MM.1S (cell line): Measurements from ENCODE around the gene PRKAG2.

Source experiments
- DNase-seq: peaks from one replicate; pipeline ENCODE4 v3.0.0-alpha.2; 2015
- H2AFZ ChIP-seq: fragments of 300-600 bp; sonication (generic); 2 replicates; pipeline ENCODE4 v1.6.0; 2016; ENCODE audit warnings: antibody characterized with exemption, low read length
- H3F3A ChIP-seq: fragments of 300-600 bp; sonication (generic); 2 replicates; pipeline ENCODE4 v1.6.1; 2016; ENCODE audit warnings: mild to moderate bottlenecking, antibody characterized with exemption, low read length, moderate library complexity, mixed read lengths; ENCODE audit not compliant: insufficient read depth
- H3K27ac ChIP-seq: fragments of 300-600 bp; sonication (generic); 2 replicates; pipeline ENCODE4 v1.5.1; 2016; ENCODE audit warnings: mild to moderate bottlenecking, low read length
- H3K27me3 ChIP-seq: fragments of 300-600 bp; sonication (generic); replicated peaks from 2 replicates; pipeline ENCODE4 v1.6.0; 2016; ENCODE audit warnings: low read length; ENCODE audit not compliant: insufficient read depth
- H3K36me3 ChIP-seq: fragments of 300-600 bp; sonication (generic); replicated peaks from 2 replicates; pipeline ENCODE4 v1.6.1; 2016; ENCODE audit warnings: mild to moderate bottlenecking, low read length, mixed read lengths; ENCODE audit not compliant: insufficient read depth
- H3K4me1 ChIP-seq: fragments of 300-600 bp; sonication (generic); 2 replicates; pipeline ENCODE4 v1.6.1; 2016; ENCODE audit warnings: low read length, mixed read lengths
- H3K4me2 ChIP-seq: fragments of 300-600 bp; sonication (generic); 2 replicates; pipeline ENCODE4 v1.6.0; 2016; ENCODE audit warnings: low read depth, low read length
- H3K4me3 ChIP-seq: fragments of 300-600 bp; sonication (generic); 2 replicates; pipeline ENCODE4 v1.5.1; 2016; ENCODE audit warnings: low read length, mixed read lengths
- H3K79me2 ChIP-seq: fragments of 300-600 bp; sonication (generic); 2 replicates; pipeline ENCODE4 v1.6.1; 2016; ENCODE audit warnings: mixed run types, low read length, mixed read lengths
- H3K9ac ChIP-seq: fragments of 300-600 bp; sonication (generic); 2 replicates; pipeline ENCODE4 v1.6.1; 2016; ENCODE audit warnings: low read length, mixed read lengths
- H3K9me2 ChIP-seq: fragments of 300-600 bp; sonication (generic); replicated peaks from 2 replicates; pipeline ENCODE4 v1.6.1; 2016; ENCODE audit warnings: mild to moderate bottlenecking, low read length, mixed read lengths; ENCODE audit not compliant: insufficient read depth
- H3K9me3 ChIP-seq: fragments of 300-600 bp; sonication (generic); replicated peaks from 2 replicates; pipeline ENCODE4 v1.6.1; 2016; ENCODE audit warnings: mild to moderate bottlenecking, low read length, mixed read lengths; ENCODE audit not compliant: insufficient read depth
- H4K20me1 ChIP-seq: fragments of 300-600 bp; sonication (generic); 2 replicates; pipeline ENCODE4 v1.6.1; 2016; ENCODE audit warnings: mild to moderate bottlenecking, low read length, moderate library complexity, mixed read lengths; ENCODE audit not compliant: insufficient read depth
- EZH2 ChIP-seq: fragments of 300-600 bp; sonication (generic); optimal IDR thresholded peaks from 2 replicates; pipeline ENCODE3; 2017; ENCODE audit warnings: low read depth, mild to moderate bottlenecking, antibody characterized with exemption, low read length, mixed read lengths
- EZH2phosphoT487 ChIP-seq: fragments of 300-600 bp; sonication (generic); IDR thresholded peaks from 2 replicates; pipeline ENCODE4 v1.6.1; 2018; ENCODE audit warnings: antibody characterized with exemption, low read length
- TF ChIP-seq, protein P1 (sequence below): fragments of 300-600 bp; sonication (generic); IDR thresholded peaks from 2 replicates; pipeline ENCODE4 v1.5.1; 2016; ENCODE audit warnings: antibody characterized with exemption, low read length, mixed read lengths

PRKAG2 gene

DNA sequence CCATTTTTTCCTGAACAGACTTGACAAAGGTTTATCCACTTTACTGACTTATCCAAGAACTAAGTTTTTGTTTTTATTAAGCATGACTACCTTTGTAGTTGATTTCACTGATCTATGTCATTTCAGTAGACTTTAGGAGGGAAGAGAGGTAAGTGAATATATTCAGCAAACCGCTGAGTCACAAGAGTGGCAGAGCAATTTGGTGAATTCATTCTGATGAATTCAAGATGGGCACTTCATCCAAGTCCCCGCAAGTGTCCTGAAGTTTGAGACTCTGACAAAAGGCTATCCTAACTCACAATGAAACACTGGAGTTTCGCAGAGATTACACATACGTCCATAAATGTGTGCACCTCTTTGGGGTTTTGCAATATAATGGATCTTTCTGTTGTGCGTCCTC lies 255.0 kb downstream of the PRKAG2 start:
- no peaks in the 10 kb centered on the region for H3K9me2 ChIP-seq
- no peaks in the 10 kb centered on the region for H3K36me3 ChIP-seq
- H3K79me2 ChIP-seq = 0 out of 2 replicates have a peak, but pooled peaks cover 6% of the 10 kb centered on the region
- no peak overlapping the region for H2AFZ ChIP-seq
- H3K4me1 ChIP-seq = no peaks in the 10 kb centered on the region
- TF ChIP-seq EZH2phosphoT487 (no peak), EZH2 (no peak)
- TF ChIP-seq, protein P1, sequence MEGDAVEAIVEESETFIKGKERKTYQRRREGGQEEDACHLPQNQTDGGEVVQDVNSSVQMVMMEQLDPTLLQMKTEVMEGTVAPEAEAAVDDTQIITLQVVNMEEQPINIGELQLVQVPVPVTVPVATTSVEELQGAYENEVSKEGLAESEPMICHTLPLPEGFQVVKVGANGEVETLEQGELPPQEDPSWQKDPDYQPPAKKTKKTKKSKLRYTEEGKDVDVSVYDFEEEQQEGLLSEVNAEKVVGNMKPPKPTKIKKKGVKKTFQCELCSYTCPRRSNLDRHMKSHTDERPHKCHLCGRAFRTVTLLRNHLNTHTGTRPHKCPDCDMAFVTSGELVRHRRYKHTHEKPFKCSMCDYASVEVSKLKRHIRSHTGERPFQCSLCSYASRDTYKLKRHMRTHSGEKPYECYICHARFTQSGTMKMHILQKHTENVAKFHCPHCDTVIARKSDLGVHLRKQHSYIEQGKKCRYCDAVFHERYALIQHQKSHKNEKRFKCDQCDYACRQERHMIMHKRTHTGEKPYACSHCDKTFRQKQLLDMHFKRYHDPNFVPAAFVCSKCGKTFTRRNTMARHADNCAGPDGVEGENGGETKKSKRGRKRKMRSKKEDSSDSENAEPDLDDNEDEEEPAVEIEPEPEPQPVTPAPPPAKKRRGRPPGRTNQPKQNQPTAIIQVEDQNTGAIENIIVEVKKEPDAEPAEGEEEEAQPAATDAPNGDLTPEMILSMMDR = no peak
- H3K4me3 ChIP-seq = no peak overlapping the region
- H3K9ac ChIP-seq = no peak overlapping the region
- H4K20me1 ChIP-seq = no peaks in the 10 kb centered on the region
- no peak overlapping the region for H3K4me2 ChIP-seq
- no peaks in the 10 kb centered on the region for H3F3A ChIP-seq
- no peak for DNase-seq
- no peaks in the 10 kb centered on the region for H3K27me3 ChIP-seq
- no peaks in the 10 kb centered on the region for H3K9me3 ChIP-seq
- no peak overlapping the region for H3K27ac ChIP-seq

GRCh38 chr7:151616443-151617213 lies 260.3 kb downstream of the PRKAG2 start:
- no peak overlapping the region for H2AFZ ChIP-seq
- H3K9ac ChIP-seq = no peak overlapping the region
- H3K27ac ChIP-seq = no peak overlapping the region
- H3K4me3 ChIP-seq = no peak overlapping the region
- no peaks in the 10 kb centered on the region for H3K27me3 ChIP-seq
- no peak overlapping the region for H3K4me2 ChIP-seq
- no peak for TF ChIP-seq EZH2
- TF ChIP-seq, protein P1 = no peak
- no peak for TF ChIP-seq EZH2phosphoT487
- no peak for DNase-seq
- H3K79me2 ChIP-seq = no peaks in the 10 kb centered on the region
- no peaks in the 10 kb centered on the region for H3K9me3 ChIP-seq
- no peaks in the 10 kb centered on the region for H3K9me2 ChIP-seq
- H3K36me3 ChIP-seq = no peaks in the 10 kb centered on the region
- H4K20me1 ChIP-seq = no peaks in the 10 kb centered on the region
- no peaks in the 10 kb centered on the region for H3K4me1 ChIP-seq
- no peaks in the 10 kb centered on the region for H3F3A ChIP-seq

- no peak overlapping the region for H2AFZ ChIP-seq
- H3K79me2 ChIP-seq = no peaks in the 10 kb centered on the region
- no peaks in the 10 kb centered on the region for H3K9me2 ChIP-seq
- no peaks in the 10 kb centered on the region for H3K27me3 ChIP-seq
- H3K9ac ChIP-seq = no peak overlapping the region
- no peaks in the 10 kb centered on the region for H4K20me1 ChIP-seq
- TF ChIP-seq, protein P1 = no peak
- TF ChIP-seq EZH2phosphoT487 (no peak), EZH2 (no peak)
- H3K4me3 ChIP-seq = no peak overlapping the region
- H3F3A ChIP-seq = no peaks in the 10 kb centered on the region
- H3K4me2 ChIP-seq = no peak overlapping the region
- DNase-seq = no peak
- H3K4me1 ChIP-seq = no peaks in the 10 kb centered on the region
- no peaks in the 10 kb centered on the region for H3K9me3 ChIP-seq
- no peaks in the 10 kb centered on the region for H3K36me3 ChIP-seq
- no peak overlapping the region for H3K27ac ChIP-seq
These were observed 261.1 kb downstream of the PRKAG2 start for GRCh38 chr7:151615784-151616183.
